ENCODE measurements around the gene ZNF407.
A peak's percentile ranks its signal among the peaks of the same experiment; 100 is the strongest.

ZNF407 gene

GRCh38 chr18:74818516-74819175 is 221.0 kb downstream of the ZNF407 start:
- Histone ChIP-seq H3K79me2 (no peaks in the 10 kb centered on the region), H3K27me3 (ENCODE audit: control insufficient read depth, insufficient read depth, low read length) (no peaks in the 10 kb centered on the region), H3K36me3 (ENCODE audit: control insufficient read depth, insufficient read depth, low read length) (no peaks in the 10 kb centered on the region), H3K4me1 (no peaks in the 10 kb centered on the region), H2AFZ (no peak overlapping the region), H3K4me3 (ENCODE audit: low read depth, low read length) (no peak overlapping the region), H3K4me2 (ENCODE audit: low read length) (no peak overlapping the region), H3K27ac (no peak overlapping the region), H3K9me3 (ENCODE audit: control insufficient read depth, low read length) (no peaks in the 10 kb centered on the region), H3K9ac (no peak overlapping the region)
- TF ChIP-seq CTCF (IDR thresholded peaks at IDR 0.05) = no peak

DNA sequence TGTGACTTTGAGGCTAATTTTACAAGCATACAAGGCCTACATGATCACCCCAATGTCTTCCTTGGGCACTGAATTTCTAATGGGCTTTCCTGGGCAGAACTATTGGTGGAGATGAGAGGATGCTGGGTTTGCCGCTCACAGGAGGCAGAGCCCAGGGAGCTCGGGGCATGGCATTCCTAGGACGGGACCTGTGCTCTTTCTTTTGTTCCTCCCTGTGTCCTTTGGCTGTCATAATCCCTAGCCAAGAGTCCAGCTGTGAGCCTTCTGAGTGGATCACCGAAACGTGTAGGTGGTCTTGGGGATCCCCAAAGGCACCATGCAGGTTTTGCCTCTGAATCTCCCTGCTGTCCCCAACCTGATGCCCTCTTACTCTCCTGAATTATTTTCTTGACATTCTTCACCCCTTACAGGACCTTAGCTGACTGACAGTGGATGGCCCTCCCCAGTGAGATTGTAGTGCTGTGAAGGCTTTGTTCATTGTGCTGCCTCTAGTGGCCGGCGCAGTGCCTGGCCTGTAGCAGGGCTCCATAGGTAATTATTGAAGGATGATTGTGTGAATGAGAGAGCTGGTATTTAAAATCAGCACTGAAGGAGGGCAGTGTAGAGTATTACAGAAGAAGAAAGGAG is 221.9 kb downstream of the ZNF407 start:
- Histone ChIP-seq H3K27me3 (ENCODE audit: control insufficient read depth, insufficient read depth, low read length) (no peaks in the 10 kb centered on the region), H3K27ac (no peak overlapping the region), H3K9me3 (ENCODE audit: control insufficient read depth, low read length) (no peaks in the 10 kb centered on the region), H3K4me3 (ENCODE audit: low read depth, low read length) (no peak overlapping the region), H3K9ac (no peak overlapping the region), H3K36me3 (ENCODE audit: control insufficient read depth, insufficient read depth, low read length) (no peaks in the 10 kb centered on the region), H3K4me2 (ENCODE audit: low read length) (no peak overlapping the region), H3K4me1 (no peaks in the 10 kb centered on the region), H2AFZ (no peak overlapping the region), H3K79me2 (no peaks in the 10 kb centered on the region)
- peak; percentile 37 for TF ChIP-seq CTCF (IDR thresholded peaks at IDR 0.05)

DNA sequence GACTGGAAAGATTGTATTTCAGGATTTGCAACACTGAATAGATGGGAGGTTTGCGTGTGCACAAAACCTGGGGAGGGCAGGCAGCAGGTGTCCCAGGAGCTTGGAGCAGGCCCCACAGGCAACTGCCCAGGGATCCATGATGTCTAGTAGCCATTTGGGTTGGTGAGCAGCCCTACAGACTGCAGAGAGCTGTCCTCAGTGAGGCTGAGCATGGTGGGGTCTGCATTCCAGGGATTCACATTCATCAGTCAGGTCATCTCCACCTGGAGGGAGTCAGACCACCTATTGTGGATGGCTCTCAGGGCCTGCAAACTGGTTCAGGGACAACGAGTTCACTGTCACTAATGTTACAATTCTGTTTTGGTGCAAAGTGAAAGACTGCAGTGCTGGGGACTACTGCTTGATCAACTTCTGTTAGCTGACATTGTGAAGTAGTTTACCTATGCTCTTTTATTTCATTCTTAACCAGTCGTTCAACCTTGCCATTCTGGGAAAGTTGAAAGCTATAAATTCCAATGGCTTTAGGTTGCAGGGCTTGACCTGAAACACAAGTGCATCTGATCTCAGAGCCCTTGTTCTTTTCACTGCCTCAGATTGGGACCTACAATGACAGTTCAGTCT is 222.6 kb downstream of the ZNF407 start:
- no peak for TF ChIP-seq CTCF (IDR thresholded peaks at IDR 0.05)
- no peaks in the 10 kb centered on the region for H3K4me1 ChIP-seq
- H3K27ac ChIP-seq = no peak overlapping the region
- H3K79me2 ChIP-seq = no peaks in the 10 kb centered on the region
- H3K27me3 ChIP-seq (ENCODE audit: control insufficient read depth, insufficient read depth, low read length) = no peaks in the 10 kb centered on the region
- no peak overlapping the region for H2AFZ ChIP-seq
- no peak overlapping the region for H3K4me3 ChIP-seq (ENCODE audit: low read depth, low read length)
- no peak overlapping the region for H3K4me2 ChIP-seq (ENCODE audit: low read length)
- H3K36me3 ChIP-seq (ENCODE audit: control insufficient read depth, insufficient read depth, low read length) = no peaks in the 10 kb centered on the region
- H3K9ac ChIP-seq = no peak overlapping the region
- H3K9me3 ChIP-seq (ENCODE audit: control insufficient read depth, low read length) = no peaks in the 10 kb centered on the region

GRCh38 chr18:74825460-74825859 is 227.8 kb downstream of the ZNF407 start:
- no peaks in the 10 kb centered on the region for H3K79me2 ChIP-seq
- no peaks in the 10 kb centered on the region for H3K27me3 ChIP-seq (ENCODE audit: control insufficient read depth, insufficient read depth, low read length)
- no peak for TF ChIP-seq CTCF (IDR thresholded peaks at IDR 0.05)
- no peak overlapping the region for H3K4me2 ChIP-seq (ENCODE audit: low read length)
- H3K4me3 ChIP-seq (ENCODE audit: low read depth, low read length) = no peak overlapping the region
- H3K9ac ChIP-seq = no peak overlapping the region
- no peak overlapping the region for H2AFZ ChIP-seq
- no peak overlapping the region for H3K27ac ChIP-seq
- H3K9me3 ChIP-seq (ENCODE audit: control insufficient read depth, low read length) = no peaks in the 10 kb centered on the region
- no peaks in the 10 kb centered on the region for H3K36me3 ChIP-seq (ENCODE audit: control insufficient read depth, insufficient read depth, low read length)
- no peaks in the 10 kb centered on the region for H3K4me1 ChIP-seq

All from parathyroid adenoma (tissue), 2 donors.